GM18508 (cell line): ENCODE data around the gene IPO13.

ENCODE experiments used
- ATAC-seq: cut with Tn5 transposase; IDR thresholded peaks from one replicate; pipeline ENCODE4 v1.9.1; 2021; ENCODE audit warnings: moderate number of reproducible peaks; ENCODE audit not compliant: insufficient read depth, unreplicated experiment

Gene IPO13

GRCh38 chr1:43947061-43947873, 517 bp downstream of the IPO13 start:
- ATAC-seq, result no peak

- no peak for ATAC-seq
Measured at GRCh38 chr1:43947874-43948437, 1.2 kb downstream of the IPO13 start.

- no peak for ATAC-seq
Measured at GRCh38 chr1:43949678-43950077, 2.9 kb downstream of the IPO13 start.

DNA sequence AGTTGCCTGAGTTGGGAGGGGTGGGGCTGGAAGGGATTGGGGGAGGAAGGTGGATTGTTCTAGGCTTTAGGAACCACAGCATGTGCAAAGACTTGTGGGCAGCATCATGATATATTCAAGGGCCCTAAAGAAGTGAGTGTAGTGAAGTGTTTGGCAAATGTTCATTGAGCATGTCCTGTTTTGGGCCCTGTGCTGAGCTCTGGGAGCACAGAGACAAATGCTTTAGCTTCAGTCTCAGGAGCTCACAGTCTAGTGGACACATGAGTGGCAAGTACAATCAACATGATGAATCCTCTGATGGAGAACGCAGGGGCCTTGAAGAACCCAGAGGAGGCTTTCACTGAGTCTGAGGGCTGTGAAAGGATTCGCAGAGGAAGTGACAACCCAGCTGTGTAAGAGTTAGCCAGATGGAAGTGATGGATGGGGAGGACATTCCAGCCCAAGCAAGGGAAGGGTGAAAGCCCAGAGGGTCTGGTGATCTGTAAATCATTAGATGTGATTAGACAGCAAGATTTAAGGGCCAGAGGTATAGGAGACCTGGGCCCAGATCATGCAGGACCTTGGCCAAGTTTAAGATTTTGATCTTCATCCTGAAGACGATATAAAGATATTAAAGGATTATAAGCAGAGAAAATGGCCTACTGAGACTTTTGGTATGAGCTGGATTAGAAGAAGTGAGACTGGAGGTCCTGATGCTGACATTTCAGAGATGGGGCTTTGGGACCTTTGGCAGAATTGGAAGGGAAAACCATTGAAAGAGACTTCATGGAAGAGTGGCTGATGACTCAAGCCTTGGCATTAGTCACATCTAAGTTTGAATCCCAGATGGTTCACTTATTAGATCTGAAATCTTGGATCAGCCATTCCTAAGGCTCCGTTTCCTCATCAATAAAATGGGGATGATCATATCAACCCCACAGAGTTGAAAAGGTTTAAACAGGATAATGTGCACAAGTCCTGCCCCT, 4.6 kb downstream of the IPO13 start:
- ATAC-seq, result no peak

GRCh38 chr1:43952731-43953346, 6.1 kb downstream of the IPO13 start:
- no peak for ATAC-seq

DNA sequence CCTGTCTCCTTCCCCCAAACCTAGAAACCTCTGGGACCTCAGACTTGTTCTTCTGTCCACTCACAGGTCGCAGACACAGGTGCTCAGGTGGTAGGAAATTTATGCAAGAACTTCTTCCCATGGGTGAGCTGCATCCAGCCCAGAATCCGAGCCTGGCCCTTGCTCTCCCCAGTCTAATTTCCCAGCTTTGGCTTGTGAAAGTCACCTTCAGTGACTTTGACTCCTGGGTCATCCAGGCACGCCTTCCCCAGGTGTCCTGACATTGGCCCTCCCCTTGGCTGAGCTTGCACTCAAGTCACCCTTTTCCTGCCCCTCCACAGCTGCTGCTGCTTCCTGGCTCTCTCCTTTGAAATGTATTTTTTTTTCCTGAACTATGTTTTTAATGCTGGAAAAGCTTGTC, 6.6 kb downstream of the IPO13 start:
- ATAC-seq, result no peak

GRCh38 chr1:43954036-43954435, 7.3 kb downstream of the IPO13 start:
- ATAC-seq, result no peak

GRCh38 chr1:43956234-43956633, 9.5 kb downstream of the IPO13 start:
- ATAC-seq, result no peak

GRCh38 chr1:43957407-43958040, 10.8 kb downstream of the IPO13 start:
- no peak for ATAC-seq

GRCh38 chr1:43958351-43959255, 11.9 kb downstream of the IPO13 start:
- ATAC-seq, result no peak

DNA sequence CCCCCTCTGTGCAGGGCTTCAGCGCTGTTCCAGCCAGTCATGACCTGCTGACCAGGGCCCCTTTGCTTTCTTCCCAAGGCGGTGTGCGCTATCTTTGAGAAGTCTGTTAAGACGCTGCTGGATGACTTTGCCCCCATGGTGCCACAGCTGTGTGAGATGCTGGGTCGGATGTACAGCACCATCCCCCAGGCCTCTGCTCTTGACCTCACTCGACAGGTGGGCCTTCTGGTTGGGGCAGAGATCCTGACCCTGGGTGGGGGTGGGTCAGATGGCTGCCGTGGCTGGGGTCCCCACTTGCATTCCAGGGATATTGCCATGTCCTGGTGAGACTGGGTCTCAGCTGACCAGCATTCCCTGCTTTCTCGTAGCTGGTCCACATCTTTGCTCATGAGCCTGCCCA, 14.0 kb downstream of the IPO13 start:
- ATAC-seq, result no peak

- ATAC-seq, result no peak
Measured at GRCh38 chr1:43961692-43962091, 14.9 kb downstream of the IPO13 start.

GRCh38 chr1:43962324-43962723, 15.6 kb downstream of the IPO13 start:
- no peak for ATAC-seq

- no peak for ATAC-seq
Measured at GRCh38 chr1:43963006-43963405, 16.3 kb downstream of the IPO13 start.

GRCh38 chr1:43963890-43964289, 17.1 kb downstream of the IPO13 start:
- no peak for ATAC-seq

- no peak for ATAC-seq
Measured at GRCh38 chr1:43965316-43965715, 18.6 kb downstream of the IPO13 start.

GRCh38 chr1:43968348-43968948, 21.7 kb downstream of the IPO13 start:
- no peak for ATAC-seq

DNA sequence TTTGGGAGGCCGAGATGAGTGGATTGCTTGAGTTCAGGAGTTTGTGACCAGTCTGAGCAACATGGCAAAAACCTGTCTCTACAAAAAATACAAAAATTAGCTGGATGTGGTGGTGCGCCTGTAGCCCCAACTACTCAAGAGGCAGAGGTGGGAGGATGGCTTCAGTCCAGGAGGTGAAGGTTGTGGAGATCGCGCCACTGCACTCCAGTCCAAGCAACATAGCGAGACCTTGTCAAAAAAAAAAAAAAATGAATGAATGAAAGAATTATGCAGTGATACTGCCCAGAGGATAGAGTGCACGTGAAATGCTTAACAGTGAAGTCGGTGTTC, 22.6 kb downstream of the IPO13 start:
- ATAC-seq, result no peak
